ENCODE data around the gene CARHSP1. TPM values are rescaled to one million over a fixed set of nuclear protein-coding genes. Genes with fewer than 3 reads are reported as not detected.
A peak's percentile ranks its signal among the peaks of the same experiment; 100 is the strongest.

Gene CARHSP1
- total and polyA plus RNA-seq, 12 donors = 87.6 to 314 (median 194) TPM

DNA sequence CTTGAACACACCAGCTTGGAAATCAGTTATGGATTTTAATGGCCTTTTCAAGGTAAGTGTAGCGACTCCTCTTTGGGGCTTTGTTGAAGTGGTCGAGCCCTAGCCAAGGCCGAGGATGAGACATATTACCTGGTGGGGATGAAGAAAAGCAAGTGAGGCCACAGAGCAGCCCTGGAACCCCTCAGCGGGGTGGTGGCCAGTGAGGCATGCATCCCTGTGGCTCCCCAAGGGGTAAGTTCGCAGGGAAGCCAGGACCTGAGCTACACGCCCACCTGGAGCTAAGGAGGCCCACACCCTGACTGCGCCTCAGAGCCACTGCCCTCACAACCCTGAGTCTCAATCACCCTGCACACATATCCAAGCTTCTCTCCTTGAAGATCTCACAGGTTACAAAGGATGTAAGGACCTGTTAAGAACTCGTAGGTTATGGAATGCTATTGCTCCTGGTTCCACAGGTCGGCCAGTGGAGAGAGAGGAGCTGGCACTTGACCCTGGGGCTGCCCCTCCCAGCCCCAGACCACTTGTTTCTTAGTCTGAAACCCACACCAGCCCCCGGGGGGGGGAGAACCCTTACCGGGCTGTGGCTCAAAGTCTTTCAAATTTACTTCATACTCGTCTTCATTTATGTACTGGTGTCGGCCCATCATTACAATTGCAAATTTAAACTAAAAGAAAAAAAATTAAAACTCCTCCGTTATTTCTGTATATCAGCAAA is 25.3 kb upstream of the CARHSP1 start:
- 74 to 92% (median 85%) methylated on average over 11 to 14 of the region's 14 CpGs for WGBS, 4 donors
- Histone ChIP-seq H3K36me3 (replicated peaks in 1 of 2) (peaks cover 0 to 77% of the 10 kb centered on the region in 2 donors), H3K4me3 (no peak overlapping the region), H3K27ac (no peak overlapping the region), H3K27me3 (no peaks in the 10 kb centered on the region), H3K4me1 (replicated peaks in 1 of 2) (peaks cover 0 to 18% of the 10 kb centered on the region in 2 donors), H3K9me3 (replicated peaks in 1 of 3) (no peaks in the 10 kb centered on the region)
- intact Hi-C loops (cut with DNase I) = loop anchor here in 1 of 2 donors (10.0 kb wide), 1 partner anchor 111 kb away; no protein-coding TSS in a partner anchor
- no peak for DNase-seq
- TF ChIP-seq, protein P1, sequence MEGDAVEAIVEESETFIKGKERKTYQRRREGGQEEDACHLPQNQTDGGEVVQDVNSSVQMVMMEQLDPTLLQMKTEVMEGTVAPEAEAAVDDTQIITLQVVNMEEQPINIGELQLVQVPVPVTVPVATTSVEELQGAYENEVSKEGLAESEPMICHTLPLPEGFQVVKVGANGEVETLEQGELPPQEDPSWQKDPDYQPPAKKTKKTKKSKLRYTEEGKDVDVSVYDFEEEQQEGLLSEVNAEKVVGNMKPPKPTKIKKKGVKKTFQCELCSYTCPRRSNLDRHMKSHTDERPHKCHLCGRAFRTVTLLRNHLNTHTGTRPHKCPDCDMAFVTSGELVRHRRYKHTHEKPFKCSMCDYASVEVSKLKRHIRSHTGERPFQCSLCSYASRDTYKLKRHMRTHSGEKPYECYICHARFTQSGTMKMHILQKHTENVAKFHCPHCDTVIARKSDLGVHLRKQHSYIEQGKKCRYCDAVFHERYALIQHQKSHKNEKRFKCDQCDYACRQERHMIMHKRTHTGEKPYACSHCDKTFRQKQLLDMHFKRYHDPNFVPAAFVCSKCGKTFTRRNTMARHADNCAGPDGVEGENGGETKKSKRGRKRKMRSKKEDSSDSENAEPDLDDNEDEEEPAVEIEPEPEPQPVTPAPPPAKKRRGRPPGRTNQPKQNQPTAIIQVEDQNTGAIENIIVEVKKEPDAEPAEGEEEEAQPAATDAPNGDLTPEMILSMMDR (IDR thresholded peaks at IDR 0.05) = no peak
- TF ChIP-seq POLR2A (IDR thresholded peaks at IDR 0.05) = no peak

DNA sequence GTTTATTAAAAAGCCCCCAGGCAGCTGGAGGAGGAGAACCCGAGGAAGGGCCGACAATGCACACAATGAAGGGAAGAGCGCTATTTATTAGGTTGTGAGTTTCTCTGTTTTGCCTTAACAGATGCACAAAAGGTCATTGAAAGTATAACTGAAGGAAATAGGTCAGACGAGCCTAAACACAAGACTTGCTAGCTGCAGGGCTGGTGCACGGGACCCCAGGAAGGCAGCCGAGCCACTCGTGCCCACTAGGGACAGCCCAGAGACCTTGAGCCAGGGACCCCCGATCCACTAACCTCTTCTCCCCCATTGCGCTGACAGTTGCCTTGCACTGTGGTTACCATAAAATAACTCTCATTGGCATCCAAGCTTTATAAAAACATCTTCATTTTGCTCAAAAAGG is 24.6 kb upstream of the CARHSP1 start:
- peak overlapping the region in 1 of 5 donors; percentile 73 for H3K27ac ChIP-seq
- TF ChIP-seq, protein P1 (IDR thresholded peaks at IDR 0.05) = no peak
- no peak for TF ChIP-seq POLR2A (IDR thresholded peaks at IDR 0.05)
- H3K9me3 ChIP-seq (replicated peaks in 1 of 3) = no peaks in the 10 kb centered on the region
- DNase-seq = no peak
- no peaks in the 10 kb centered on the region for H3K27me3 ChIP-seq
- 66 to 76% (median 71%) methylated on average over 9 of the region's 9 CpGs for WGBS, 4 donors
- H3K36me3 ChIP-seq (replicated peaks in 1 of 2) = peaks cover 0 to 70% of the 10 kb centered on the region in 2 donors
- intact Hi-C loops (cut with DNase I) = loop anchor here in 1 of 2 donors (10.0 kb wide), 1 partner anchor 111 kb away; no protein-coding TSS in a partner anchor
- H3K4me3 ChIP-seq = no peak overlapping the region
- H3K4me1 ChIP-seq (replicated peaks in 1 of 2) = peaks cover 0 to 21% of the 10 kb centered on the region in 2 donors

DNA sequence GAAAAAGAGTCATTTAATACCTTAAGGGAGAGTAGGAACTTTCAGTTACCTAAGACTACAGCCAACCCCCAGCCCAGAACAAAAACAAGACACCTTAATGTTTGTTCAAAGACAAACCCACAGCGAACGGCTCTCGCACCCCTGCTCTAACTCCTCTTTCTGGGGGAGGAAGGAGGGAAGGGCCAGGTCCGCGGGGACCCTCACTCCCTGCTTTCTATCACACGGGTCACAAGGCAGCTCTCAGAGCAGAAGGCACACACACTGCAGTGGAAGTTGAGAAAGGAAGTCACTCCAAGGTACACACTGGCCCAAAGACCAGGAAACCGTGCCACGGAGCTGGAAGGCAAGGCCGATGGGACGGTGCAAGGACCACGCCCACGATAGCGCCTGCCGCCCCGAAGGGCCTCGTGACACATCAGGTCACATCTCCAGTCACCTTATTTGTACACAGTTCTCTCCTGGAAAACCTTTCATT is 23.3 kb upstream of the CARHSP1 start:
- no peaks in the 10 kb centered on the region for H3K27me3 ChIP-seq
- 41 to 63% (median 49%) methylated on average over 13 to 16 of the region's 16 CpGs for WGBS, 4 donors
- no peaks in the 10 kb centered on the region for H3K9me3 ChIP-seq (replicated peaks in 1 of 3)
- intact Hi-C loops (cut with DNase I) = loop anchor here in 1 of 2 donors (10.0 kb wide), 1 partner anchor 113 kb away; no protein-coding TSS in a partner anchor
- H3K36me3 ChIP-seq (replicated peaks in 1 of 2) = peaks cover 0 to 58% of the 10 kb centered on the region in 2 donors
- peaks cover 0 to 28% of the 10 kb centered on the region in 2 donors for H3K4me1 ChIP-seq (replicated peaks in 1 of 2)
- DNase-seq = peak; percentile 59 to 87 (median 84)
- TF ChIP-seq, protein P1 (IDR thresholded peaks at IDR 0.05) = no peak
- TF ChIP-seq POLR2A (IDR thresholded peaks at IDR 0.05) = peak in 1 of 2 donors; percentile 26
- H3K4me3 ChIP-seq = no peak overlapping the region
- peak overlapping the region in 3 of 5 donors; percentile 18 to 83 (median 73) for H3K27ac ChIP-seq

DNA sequence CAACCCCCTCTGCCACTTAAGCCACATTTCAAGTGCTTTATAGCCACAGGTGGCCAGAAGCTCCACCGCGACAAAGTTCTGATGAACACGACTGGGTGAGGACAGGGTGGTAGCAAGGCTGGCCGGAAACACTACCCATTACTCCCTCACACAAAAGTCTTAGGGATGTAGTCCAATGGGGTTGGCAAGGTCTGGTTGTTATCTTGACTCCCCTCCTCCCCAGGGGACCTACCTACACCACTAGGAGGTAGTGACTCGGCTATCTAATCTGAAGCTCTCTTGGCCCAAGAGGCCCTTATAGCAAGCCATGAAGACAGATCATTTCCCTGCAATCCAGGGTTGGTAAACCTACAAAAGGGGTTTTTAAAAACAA is 21.7 kb upstream of the CARHSP1 start:
- DNase-seq = peak in 1 of 7 donors; percentile 17
- peaks cover 0 to 42% of the 10 kb centered on the region in 2 donors for H3K36me3 ChIP-seq (replicated peaks in 1 of 2)
- no peak for TF ChIP-seq POLR2A (IDR thresholded peaks at IDR 0.05)
- TF ChIP-seq, protein P1 (IDR thresholded peaks at IDR 0.05) = no peak

More for the DNA sequence above, 21.7 kb upstream of the CARHSP1 start:
- Histone ChIP-seq H3K4me3 (no peak overlapping the region), H3K4me1 (replicated peaks in 1 of 2) (peaks cover 7 to 38% of the 10 kb centered on the region in 2 donors), H3K27ac (no peak overlapping the region), H3K9me3 (replicated peaks in 1 of 3) (no peaks in the 10 kb centered on the region), H3K27me3 (no peaks in the 10 kb centered on the region)
- intact Hi-C loops (cut with DNase I) = loop anchor here in 1 of 2 donors (10.0 kb wide), 1 partner anchor 114 kb away; no protein-coding TSS in a partner anchor
- WGBS, 4 donors = 89 to 97% (median 95%) methylated on average over 4 to 5 of the region's 5 CpGs
